Measurements from ENCODE around the gene RBFA.

The RBFA gene

DNA sequence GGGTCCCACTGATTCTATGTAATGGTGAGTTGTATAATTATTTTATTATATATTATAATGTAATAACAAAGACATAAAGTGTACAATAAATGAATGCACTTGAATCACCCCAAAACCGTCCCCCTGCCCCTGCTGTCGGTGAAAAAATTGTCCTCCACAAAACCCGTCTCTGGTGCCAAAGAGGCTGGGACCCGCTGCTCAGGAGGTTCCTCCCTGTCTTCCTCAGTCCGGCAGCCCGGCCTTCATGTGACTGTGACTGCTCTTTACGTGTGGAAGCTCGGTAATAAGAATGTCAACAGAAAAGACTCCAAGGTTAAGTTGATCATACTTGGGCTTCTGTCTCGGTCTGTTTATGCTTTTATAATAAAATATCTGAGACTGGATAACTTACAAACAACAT is 42.1 kb downstream of the RBFA start:
- Histone ChIP-seq H3K4me1 (ENCODE audit: control insufficient read depth, insufficient read depth, low read length) (no peaks in the 10 kb centered on the region), H3K27me3 (ENCODE audit: control insufficient read depth, insufficient read depth, low read length) (no peaks in the 10 kb centered on the region), H3K36me3 (ENCODE audit: insufficient read depth, low read length) (no peaks in the 10 kb centered on the region), H3K4me3 (ENCODE audit: low read length) (no peak overlapping the region), H3K4me2 (ENCODE audit: low read length) (no peak overlapping the region), H3K9me3 (replicated peaks; ENCODE audit: low read length) (no peaks in the 10 kb centered on the region), H3K9ac (ENCODE audit: low read depth, low read length) (no peak overlapping the region)

DNA sequence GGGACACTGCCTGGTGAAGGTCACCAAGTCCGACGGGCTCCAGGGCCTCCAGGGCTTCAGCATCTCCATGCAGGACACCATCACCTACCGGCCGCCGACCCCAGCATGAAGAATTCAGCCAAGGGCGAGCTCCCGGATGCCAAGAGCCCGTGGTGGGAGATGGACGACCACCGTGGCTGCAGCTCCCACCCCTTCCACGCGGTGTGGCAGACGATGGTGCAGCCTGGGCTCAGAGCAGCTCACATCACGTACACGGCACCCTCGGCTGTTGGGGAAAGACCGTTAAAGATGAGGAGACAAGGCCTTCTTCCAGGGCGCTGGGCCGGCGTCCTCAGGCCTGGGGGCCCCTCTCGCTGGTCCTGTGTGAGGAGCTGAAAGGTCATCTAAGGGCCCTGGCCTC is 43.6 kb downstream of the RBFA start:
- Histone ChIP-seq H3K4me1 (ENCODE audit: control insufficient read depth, insufficient read depth, low read length) (no peaks in the 10 kb centered on the region), H3K9ac (ENCODE audit: low read depth, low read length) (no peak overlapping the region), H3K4me3 (ENCODE audit: low read length) (no peak overlapping the region), H3K9me3 (replicated peaks; ENCODE audit: low read length) (no peaks in the 10 kb centered on the region), H3K27me3 (ENCODE audit: control insufficient read depth, insufficient read depth, low read length) (no peaks in the 10 kb centered on the region), H3K4me2 (ENCODE audit: low read length) (no peak overlapping the region), H3K36me3 (ENCODE audit: insufficient read depth, low read length) (no peaks in the 10 kb centered on the region)
